Calu3 (cell line): Measurements from ENCODE around the gene LCN6. TPM values are rescaled to one million over a fixed set of nuclear protein-coding genes. Genes with fewer than 3 reads are reported as not detected.
"Not testable (repeated sequence)": the region's sequence is repeated elsewhere in the genome, so short reads cannot be mapped to it uniquely, and the experiment has no call there.

ENCODE experiments used
- BruUV-seq: library from RNA; stranded (reverse); fragments of 400-500 nt; replicated peaks from 2 replicates; lab custom pipeline; 2021; lab: Mats Ljungman, UMichigan
- CTCF ChIA-PET: fragments of 300-600 bp; sonication (Branson Sonifier 250); formaldehyde crosslinking; loops from one replicate; lab custom pipeline; 2022; ENCODE audit warnings: antibody characterized with exemption; lab: Charles Lee
- DNase-seq: peaks from one replicate; pipeline ENCODE4 v3.0.0; 2022
- H3K27ac Mint-ChIP-seq: one replicate; pipeline ENCODE4 v1.8.0; 2022; ENCODE audit warnings: mixed read lengths; ENCODE audit not compliant: unreplicated experiment
- H3K27me3 Mint-ChIP-seq: one replicate; pipeline ENCODE4 v1.8.0; 2022; ENCODE audit warnings: mixed read lengths; ENCODE audit not compliant: unreplicated experiment
- H3K36me3 Mint-ChIP-seq: one replicate; pipeline ENCODE4 v1.8.0; 2022; ENCODE audit warnings: mild to moderate bottlenecking, moderate library complexity, mixed read lengths; ENCODE audit not compliant: insufficient read depth, unreplicated experiment
- H3K4me1 Mint-ChIP-seq: one replicate; pipeline ENCODE4 v1.8.0; 2022; ENCODE audit warnings: mild to moderate bottlenecking, low read depth, mixed read lengths; ENCODE audit not compliant: unreplicated experiment
- H3K4me3 Mint-ChIP-seq: one replicate; pipeline ENCODE4 v1.8.0; 2022; ENCODE audit warnings: mild to moderate bottlenecking, low read depth, moderate library complexity, mixed read lengths; ENCODE audit not compliant: unreplicated experiment
- H3K9me3 Mint-ChIP-seq: one replicate; pipeline ENCODE4 v1.8.0; 2022; ENCODE audit warnings: low read depth, mixed read lengths; ENCODE audit not compliant: unreplicated experiment
- CTCF ChIP-seq: fragments of 200-600 bp; IDR thresholded peaks from one replicate; pipeline ENCODE4 v1.8.0; 2022; ENCODE audit warnings: antibody characterized with exemption; ENCODE audit not compliant: unreplicated experiment
- intact Hi-C: fragments of 100-400 bp; cut with micrococcal nuclease; formaldehyde crosslinking; loops from one replicate; pipeline ENCODE4 v1.10.0; 2022; ENCODE audit not compliant: unreplicated experiment
- total RNA-seq: library from RNA; stranded (reverse); gene quantifications from 2 replicates; pipeline ENCODE4 v1.2.3, GENCODE V29; 2022

The LCN6 gene
- total RNA-seq, 1 experiment from 2014 or later = not detected

- H3K4me3 Mint-ChIP-seq = peak overlapping the region; percentile 24
- H3K9me3 Mint-ChIP-seq = no peaks in the 10 kb centered on the region
- no peak overlapping the region for H3K27ac Mint-ChIP-seq
- H3K36me3 Mint-ChIP-seq = no peaks in the 10 kb centered on the region
- BruUV-seq = no TSS peak
- intact Hi-C loops = no loop called here
- CTCF ChIA-PET = interaction anchor here (0.6 to 0.9 kb wide), 2 partner anchors 15 to 59 kb away, joined by 3 to 5 read pairs; no protein-coding TSS in a partner anchor
- H3K4me1 Mint-ChIP-seq = no peaks in the 10 kb centered on the region
- no peak for DNase-seq
- peaks cover 12% of the 10 kb centered on the region for H3K27me3 Mint-ChIP-seq
- no peak for TF ChIP-seq CTCF
Observed at GRCh38 chr9:136713550-136713949, 34.8 kb downstream of the LCN6 start.

GRCh38 chr9:136712690-136713544 lies 35.4 kb downstream of the LCN6 start:
- H3K27me3 Mint-ChIP-seq = peaks cover 12% of the 10 kb centered on the region
- no peaks in the 10 kb centered on the region for H3K4me1 Mint-ChIP-seq
- no TSS peak for BruUV-seq
- H3K36me3 Mint-ChIP-seq = no peaks in the 10 kb centered on the region
- no peak for TF ChIP-seq CTCF
- H3K27ac Mint-ChIP-seq = no peak overlapping the region
- intact Hi-C loops = no loop called here
- CTCF ChIA-PET = interaction anchor here (0.6 kb wide), 1 partner anchor 59 kb away, joined by 5 read pairs; no protein-coding TSS in a partner anchor
- peak overlapping the region; percentile 24 for H3K4me3 Mint-ChIP-seq
- H3K9me3 Mint-ChIP-seq = no peaks in the 10 kb centered on the region
- DNase-seq = no peak

- Mint-ChIP-seq H3K4me3 (peak within 1 kb of the TSS; percentile 24), H3K4me1 (no peaks in the 10 kb centered on the region), H3K27me3 (peaks cover 12% of the 10 kb centered on the region), H3K36me3 (no peaks in the 10 kb centered on the region), H3K27ac (no peak within 1 kb of the TSS), H3K9me3 (no peaks in the 10 kb centered on the region)
- TF ChIP-seq CTCF = no peak
- CTCF ChIA-PET = no interaction called here
- intact Hi-C loops = no loop called here
- BruUV-seq = no TSS peak
- no peak for DNase-seq
Observed at GRCh38 chr9:136711751-136712689, 36.3 kb downstream of the LCN6 start, which contains the start of gene DIPK1B. DIPK1B (plus strand) TSS chr9:136712572; CDS start chr9:136712666, 94 bp downstream.

GRCh38 chr9:136711219-136711648 lies 37.1 kb downstream of the LCN6 start:
- H3K27me3 Mint-ChIP-seq, intact Hi-C loops, H3K4me3 Mint-ChIP-seq, H3K27ac Mint-ChIP-seq, H3K4me1 Mint-ChIP-seq, H3K36me3 Mint-ChIP-seq, BruUV-seq, H3K9me3 Mint-ChIP-seq, DNase-seq: not testable (repeated sequence)
- CTCF ChIA-PET = interaction anchor here (0.6 to 0.7 kb wide), 2 partner anchors 921 to 1022 kb away, joined by 3 read pairs; no protein-coding TSS in a partner anchor
